GM12878 (cell line): ENCODE measurements around the gene CMC1.

ENCODE experiments used
- EGR1 ChIP-seq, 2 experiments: IDR thresholded peaks; 1 replicate in 1 of 2; 2 replicates in 1 of 2; pipeline ENCODE4 v1.6.1; 2011 to 2012; ENCODE audit warnings: low read depth in 2 of 2, low read length in 2 of 2, borderline replicate concordance in 1 of 2, mild to moderate bottlenecking in 1 of 2, moderate library complexity in 1 of 2
- GABPA ChIP-seq: IDR thresholded peaks from 2 replicates; pipeline ENCODE4 v1.6.1; 2014; ENCODE audit warnings: antibody characterized with exemption, low read depth, mild to moderate bottlenecking, inconsistent platforms
- HDAC6 ChIP-seq: fragments of 200-600 bp; sonication (generic); IDR thresholded peaks from one replicate; pipeline ENCODE4 v1.8.0; 2017; ENCODE audit warnings: antibody characterized with exemption; ENCODE audit not compliant: unreplicated experiment
- POLR2AphosphoS5 ChIP-seq: IDR thresholded peaks from 2 replicates; pipeline ENCODE4 v1.6.1; 2011; ENCODE audit warnings: mild to moderate bottlenecking, low read length, inconsistent platforms
- YY1 ChIP-seq: IDR thresholded peaks from 2 replicates; pipeline ENCODE4 v1.6.1; 2011; ENCODE audit warnings: low read depth, mild to moderate bottlenecking, low read length
- TF ChIP-seq, protein P1 (sequence below): IDR thresholded peaks from 2 replicates; pipeline ENCODE4 v1.6.1; 2012; ENCODE audit warnings: mild to moderate bottlenecking, low read depth, low read length
- TF ChIP-seq, protein P2 (sequence below): fragments of 450-650 bp; IDR thresholded peaks from 2 replicates; pipeline ENCODE4 v1.6.1; 2017; ENCODE audit warnings: mild to moderate bottlenecking, moderate library complexity
- TF ChIP-seq, protein P3 (sequence below), 3 experiments: IDR thresholded peaks in 2 of 3; conservative IDR thresholded peaks in 1 of 3; 2 replicates each; pipeline ENCODE4 v1.5.1; 2011; ENCODE audit warnings: low read depth in 3 of 3, low read length in 3 of 3, mild to moderate bottlenecking in 3 of 3, control low read depth in 2 of 3, moderate library complexity in 2 of 3, inconsistent platforms in 1 of 3, mixed read lengths in 1 of 3; ENCODE audit not compliant: control insufficient read depth in 2 of 3, insufficient read depth in 1 of 3; ENCODE audit errors: extremely low read depth in 1 of 3

DNA sequence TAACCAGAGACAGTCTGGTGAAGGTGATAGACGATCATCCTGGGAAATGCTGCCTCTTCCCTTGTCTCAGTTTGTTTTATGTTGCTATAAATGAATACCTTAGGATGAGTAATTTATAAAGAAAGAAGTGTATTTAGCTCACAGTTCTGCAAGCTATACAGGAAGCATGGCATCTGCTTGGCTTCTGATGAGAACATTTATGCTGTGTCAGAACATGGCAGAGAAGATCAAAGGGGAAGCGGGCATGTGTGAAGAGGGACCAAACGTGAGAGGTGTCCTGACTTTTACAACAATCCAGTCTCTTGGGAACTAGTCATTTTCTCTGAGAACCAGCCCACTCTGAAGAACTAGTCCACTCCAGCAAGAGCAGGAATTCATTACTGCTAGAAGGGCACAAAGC, 9.6 kb downstream of the CMC1 start:
- TF ChIP-seq POLR2AphosphoS5 (no peak), YY1 (no peak), EGR1 (IDR thresholded peaks at IDR 0.05; ENCODE audit: borderline replicate concordance in 1 of 2, low read depth in 2 of 2, low read length in 2 of 2) (no peak), HDAC6 (no peak), GABPA (no peak)
- TF ChIP-seq, protein P1, sequence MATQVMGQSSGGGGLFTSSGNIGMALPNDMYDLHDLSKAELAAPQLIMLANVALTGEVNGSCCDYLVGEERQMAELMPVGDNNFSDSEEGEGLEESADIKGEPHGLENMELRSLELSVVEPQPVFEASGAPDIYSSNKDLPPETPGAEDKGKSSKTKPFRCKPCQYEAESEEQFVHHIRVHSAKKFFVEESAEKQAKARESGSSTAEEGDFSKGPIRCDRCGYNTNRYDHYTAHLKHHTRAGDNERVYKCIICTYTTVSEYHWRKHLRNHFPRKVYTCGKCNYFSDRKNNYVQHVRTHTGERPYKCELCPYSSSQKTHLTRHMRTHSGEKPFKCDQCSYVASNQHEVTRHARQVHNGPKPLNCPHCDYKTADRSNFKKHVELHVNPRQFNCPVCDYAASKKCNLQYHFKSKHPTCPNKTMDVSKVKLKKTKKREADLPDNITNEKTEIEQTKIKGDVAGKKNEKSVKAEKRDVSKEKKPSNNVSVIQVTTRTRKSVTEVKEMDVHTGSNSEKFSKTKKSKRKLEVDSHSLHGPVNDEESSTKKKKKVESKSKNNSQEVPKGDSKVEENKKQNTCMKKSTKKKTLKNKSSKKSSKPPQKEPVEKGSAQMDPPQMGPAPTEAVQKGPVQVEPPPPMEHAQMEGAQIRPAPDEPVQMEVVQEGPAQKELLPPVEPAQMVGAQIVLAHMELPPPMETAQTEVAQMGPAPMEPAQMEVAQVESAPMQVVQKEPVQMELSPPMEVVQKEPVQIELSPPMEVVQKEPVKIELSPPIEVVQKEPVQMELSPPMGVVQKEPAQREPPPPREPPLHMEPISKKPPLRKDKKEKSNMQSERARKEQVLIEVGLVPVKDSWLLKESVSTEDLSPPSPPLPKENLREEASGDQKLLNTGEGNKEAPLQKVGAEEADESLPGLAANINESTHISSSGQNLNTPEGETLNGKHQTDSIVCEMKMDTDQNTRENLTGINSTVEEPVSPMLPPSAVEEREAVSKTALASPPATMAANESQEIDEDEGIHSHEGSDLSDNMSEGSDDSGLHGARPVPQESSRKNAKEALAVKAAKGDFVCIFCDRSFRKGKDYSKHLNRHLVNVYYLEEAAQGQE = no peak
- TF ChIP-seq, protein P2, sequence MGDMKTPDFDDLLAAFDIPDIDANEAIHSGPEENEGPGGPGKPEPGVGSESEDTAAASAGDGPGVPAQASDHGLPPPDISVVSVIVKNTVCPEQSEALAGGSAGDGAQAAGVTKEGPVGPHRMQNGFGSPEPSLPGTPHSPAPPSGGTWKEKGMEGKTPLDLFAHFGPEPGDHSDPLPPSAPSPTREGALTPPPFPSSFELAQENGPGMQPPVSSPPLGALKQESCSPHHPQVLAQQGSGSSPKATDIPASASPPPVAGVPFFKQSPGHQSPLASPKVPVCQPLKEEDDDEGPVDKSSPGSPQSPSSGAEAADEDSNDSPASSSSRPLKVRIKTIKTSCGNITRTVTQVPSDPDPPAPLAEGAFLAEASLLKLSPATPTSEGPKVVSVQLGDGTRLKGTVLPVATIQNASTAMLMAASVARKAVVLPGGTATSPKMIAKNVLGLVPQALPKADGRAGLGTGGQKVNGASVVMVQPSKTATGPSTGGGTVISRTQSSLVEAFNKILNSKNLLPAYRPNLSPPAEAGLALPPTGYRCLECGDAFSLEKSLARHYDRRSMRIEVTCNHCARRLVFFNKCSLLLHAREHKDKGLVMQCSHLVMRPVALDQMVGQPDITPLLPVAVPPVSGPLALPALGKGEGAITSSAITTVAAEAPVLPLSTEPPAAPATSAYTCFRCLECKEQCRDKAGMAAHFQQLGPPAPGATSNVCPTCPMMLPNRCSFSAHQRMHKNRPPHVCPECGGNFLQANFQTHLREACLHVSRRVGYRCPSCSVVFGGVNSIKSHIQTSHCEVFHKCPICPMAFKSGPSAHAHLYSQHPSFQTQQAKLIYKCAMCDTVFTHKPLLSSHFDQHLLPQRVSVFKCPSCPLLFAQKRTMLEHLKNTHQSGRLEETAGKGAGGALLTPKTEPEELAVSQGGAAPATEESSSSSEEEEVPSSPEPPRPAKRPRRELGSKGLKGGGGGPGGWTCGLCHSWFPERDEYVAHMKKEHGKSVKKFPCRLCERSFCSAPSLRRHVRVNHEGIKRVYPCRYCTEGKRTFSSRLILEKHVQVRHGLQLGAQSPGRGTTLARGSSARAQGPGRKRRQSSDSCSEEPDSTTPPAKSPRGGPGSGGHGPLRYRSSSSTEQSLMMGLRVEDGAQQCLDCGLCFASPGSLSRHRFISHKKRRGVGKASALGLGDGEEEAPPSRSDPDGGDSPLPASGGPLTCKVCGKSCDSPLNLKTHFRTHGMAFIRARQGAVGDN = no peak
- TF ChIP-seq, protein P3, sequence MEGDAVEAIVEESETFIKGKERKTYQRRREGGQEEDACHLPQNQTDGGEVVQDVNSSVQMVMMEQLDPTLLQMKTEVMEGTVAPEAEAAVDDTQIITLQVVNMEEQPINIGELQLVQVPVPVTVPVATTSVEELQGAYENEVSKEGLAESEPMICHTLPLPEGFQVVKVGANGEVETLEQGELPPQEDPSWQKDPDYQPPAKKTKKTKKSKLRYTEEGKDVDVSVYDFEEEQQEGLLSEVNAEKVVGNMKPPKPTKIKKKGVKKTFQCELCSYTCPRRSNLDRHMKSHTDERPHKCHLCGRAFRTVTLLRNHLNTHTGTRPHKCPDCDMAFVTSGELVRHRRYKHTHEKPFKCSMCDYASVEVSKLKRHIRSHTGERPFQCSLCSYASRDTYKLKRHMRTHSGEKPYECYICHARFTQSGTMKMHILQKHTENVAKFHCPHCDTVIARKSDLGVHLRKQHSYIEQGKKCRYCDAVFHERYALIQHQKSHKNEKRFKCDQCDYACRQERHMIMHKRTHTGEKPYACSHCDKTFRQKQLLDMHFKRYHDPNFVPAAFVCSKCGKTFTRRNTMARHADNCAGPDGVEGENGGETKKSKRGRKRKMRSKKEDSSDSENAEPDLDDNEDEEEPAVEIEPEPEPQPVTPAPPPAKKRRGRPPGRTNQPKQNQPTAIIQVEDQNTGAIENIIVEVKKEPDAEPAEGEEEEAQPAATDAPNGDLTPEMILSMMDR (IDR thresholded peaks at IDR 0.05 in 2 of 3, conservative IDR thresholded peaks at IDR 0.05 in 1 of 3; ENCODE audit: control insufficient read depth in 2 of 3, extremely low read depth in 1 of 3, insufficient read depth in 1 of 3, low read depth in 3 of 3, low read length in 3 of 3) = no peak
